Stimulated activated CD8-positive, alpha-beta memory T cell treated with anti-CD3 and anti-CD28 coated beads, Interleukin-2, amount 100 ng/mL, for 48 hours (primary cell): Measurements from ENCODE around the gene KCNN3.

ENCODE experiments used
- DNase-seq, 2 donors: peaks; one replicate each; pipeline ENCODE4 v3.0.0-alpha.2; 2020; ENCODE audit warnings: low read depth in 2 of 2

The KCNN3 gene

DNA sequence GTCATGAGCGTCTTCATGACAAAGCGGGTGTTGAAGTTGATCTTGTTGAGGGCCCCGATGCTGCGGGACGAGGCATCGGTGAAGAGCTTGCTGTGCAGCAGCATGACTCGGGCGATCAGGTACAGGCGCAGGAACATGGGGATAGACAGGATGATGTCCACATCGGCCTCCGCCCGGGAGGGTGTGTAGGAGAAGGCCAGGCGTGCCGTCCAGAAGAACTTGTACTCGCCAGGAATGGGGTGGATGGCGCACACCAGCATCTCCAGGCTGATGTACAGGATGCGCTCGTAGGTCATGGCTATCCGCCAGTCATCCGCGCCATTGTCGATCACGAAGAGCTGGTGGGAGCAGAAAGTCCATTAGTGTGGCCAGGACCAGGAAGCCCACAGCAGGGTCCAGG, 98.0 kb downstream of the KCNN3 start:
- DNase-seq: no peak

GRCh38 chr1:154770897-154771594, 99.0 kb downstream of the KCNN3 start:
- DNase-seq: no peak

GRCh38 chr1:154769193-154769895, 100.7 kb downstream of the KCNN3 start:
- no peak for DNase-seq

GRCh38 chr1:154768456-154769125, 101.5 kb downstream of the KCNN3 start:
- no peak for DNase-seq

DNA sequence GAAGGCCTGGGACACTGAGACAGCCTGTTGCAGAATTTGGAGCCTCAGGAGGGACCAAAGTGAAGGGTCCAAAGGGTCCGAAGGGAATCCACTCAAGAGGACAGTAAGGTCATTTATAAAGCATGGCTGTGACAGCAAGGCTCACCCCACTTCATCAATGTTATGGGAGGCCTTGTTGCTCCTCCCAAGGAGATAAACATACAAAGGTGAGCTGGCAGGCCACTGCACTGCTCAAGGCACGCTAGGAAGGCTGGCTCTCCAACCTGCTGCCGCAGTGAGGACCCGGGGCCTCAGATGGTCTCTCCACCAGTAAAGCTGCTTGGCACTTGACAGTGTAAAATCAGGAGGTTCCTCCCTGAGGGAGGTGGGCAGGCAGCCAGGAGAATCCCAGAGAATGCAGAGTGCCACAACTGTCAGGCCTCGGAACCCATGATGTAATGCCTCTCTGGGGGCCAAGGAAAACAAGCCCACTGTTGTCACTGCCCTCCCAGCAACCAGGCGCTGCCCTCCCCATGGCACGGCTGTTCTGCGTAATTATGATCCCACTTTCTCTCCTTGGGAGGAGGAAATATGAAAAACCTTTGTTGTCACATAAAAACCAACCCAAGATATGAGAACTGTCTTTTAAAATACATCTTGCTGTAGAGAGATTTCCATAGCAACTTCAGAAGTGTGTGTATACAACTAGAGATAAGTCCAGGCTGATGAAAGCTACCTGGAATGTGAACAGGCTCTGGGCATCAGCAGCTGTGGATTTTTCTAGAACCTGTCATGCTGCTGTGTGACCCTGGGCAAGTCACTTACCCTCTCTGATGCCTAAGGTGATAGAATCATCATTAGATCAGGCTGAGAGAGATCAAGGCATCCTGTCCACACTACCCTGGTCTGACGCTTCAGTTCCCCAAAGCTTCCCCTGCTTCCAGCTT, 102.5 kb downstream of the KCNN3 start:
- DNase-seq: no peak

GRCh38 chr1:154765970-154766369, 104.1 kb downstream of the KCNN3 start:
- DNase-seq: no peak

GRCh38 chr1:154764773-154765172, 105.3 kb downstream of the KCNN3 start:
- DNase-seq: no peak

- no peak for DNase-seq
These were observed 105.9 kb downstream of the KCNN3 start for GRCh38 chr1:154764181-154764580.

- DNase-seq: peak; percentile 75 to 76
These were observed 109.6 kb downstream of the KCNN3 start for GRCh38 chr1:154760469-154760933.

- DNase-seq: no peak
These were observed 110.3 kb downstream of the KCNN3 start for GRCh38 chr1:154759793-154760192.

DNA sequence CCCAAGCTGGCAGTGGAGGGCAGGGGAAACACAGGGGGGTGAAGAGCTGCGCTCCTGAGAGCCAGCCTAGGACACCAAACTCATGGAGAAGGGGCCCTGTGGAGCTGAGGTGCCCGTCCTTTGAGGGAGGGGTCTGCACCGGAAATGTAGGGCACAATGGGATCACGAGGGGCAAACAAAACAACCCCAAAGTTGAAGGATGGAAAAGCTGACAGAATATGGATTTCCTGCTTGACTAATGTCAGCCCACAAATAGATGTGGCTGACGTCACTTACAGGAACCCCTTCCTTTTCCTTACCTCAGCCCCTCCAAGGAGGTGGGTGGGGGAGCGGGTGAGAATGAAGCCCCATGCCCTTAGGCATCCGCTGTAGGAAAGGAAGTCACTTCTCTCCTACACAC, 110.9 kb downstream of the KCNN3 start:
- peak; percentile 51 to 56 for DNase-seq

DNA sequence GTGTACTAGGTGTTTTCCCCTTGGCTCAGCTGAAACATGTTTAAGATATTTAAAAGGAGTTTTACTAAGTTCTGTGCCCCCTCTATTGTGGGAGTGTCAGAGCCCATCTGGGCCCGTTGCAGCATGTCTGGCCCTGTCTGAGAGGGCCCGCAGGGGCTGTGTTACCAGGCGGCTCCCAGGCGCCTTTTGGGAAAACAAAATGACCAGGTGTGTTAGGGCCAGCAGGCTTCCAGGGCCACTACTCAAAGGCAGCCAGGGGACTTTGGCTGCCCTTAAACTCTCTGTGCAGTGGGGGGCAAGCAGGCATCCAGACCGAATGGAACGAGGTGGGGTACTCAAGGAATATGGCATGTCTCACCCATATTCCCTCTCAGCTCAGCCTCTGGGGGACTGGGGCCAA, 111.7 kb downstream of the KCNN3 start:
- DNase-seq: no peak

DNA sequence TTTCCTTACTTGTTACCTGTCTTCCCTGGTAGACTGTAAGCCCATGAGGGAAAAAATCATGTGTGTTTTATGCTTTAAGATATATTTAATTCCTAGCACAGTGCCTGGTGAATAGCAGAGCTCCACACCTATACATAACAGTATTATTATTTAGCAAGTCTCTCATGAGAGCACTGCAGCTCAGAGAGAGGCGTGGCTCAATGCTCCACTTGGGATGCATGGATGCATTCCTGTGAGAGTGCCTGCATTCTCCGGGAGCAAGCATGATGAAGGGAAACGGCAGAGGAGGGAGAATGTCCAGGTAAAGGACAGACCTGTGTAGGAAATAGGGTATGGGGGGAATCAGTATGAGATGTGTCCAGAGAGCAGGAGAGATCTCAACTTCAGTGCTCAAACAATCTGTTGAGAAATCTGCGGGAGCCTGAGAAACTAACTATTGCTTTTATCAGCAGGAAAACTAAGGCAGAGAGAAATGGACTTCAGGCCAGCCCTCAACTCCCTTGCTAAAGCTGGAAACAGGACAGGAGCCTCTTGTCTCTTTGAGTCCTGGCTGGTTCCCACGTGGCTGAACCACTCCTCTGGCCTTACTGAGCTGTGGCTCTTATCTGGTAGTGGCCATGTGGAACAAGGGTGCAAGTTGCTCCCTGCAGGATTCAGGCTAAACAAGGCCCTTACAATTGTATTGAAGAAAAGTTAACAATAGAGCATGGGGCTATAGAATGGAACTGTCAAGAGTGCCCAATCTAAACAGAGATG, 113.1 kb downstream of the KCNN3 start:
- no peak for DNase-seq

DNA sequence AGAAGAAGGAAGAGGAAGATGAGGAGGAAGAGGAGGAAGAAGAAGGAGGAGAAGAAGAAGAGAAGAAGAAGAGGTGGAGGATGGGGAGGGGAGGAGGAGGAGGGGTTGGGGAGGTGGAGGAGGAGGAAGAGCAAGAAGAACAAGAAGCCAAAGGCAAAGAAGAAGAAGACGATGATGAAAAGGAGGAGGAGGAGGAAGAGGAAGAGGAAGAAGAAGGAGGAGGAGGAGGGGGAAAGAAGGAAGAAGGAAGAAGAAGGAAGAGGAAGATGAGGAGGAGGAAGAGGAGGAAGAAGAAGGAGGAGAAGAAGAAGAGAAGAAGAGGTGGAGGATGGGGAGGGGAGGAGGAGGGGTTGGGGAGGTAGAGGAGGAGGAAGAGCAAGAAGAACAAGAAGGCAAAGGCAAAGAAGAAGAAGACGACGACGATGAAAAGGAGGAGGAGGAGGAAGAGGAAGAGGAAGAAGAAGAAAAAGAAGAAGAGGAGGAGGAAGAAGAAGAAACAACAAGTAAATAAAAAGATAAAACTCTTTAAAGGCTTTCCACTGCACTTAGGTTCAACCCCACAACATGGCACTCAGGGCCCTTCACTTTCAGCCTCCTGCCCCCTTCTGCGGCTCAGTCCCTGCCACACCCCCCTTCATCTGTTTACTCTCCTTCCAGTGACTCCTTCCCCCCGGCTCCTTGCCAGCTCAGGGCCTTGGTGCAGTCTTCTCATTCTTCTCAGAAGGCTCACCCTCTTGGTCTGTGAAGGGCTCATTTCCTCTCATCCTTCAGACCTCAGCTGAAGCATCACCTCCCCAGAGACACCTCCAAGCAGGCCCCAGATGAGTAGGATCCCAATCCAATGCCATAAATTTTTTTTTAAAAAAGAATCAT, 114.0 kb downstream of the KCNN3 start:
- no peak for DNase-seq

DNA sequence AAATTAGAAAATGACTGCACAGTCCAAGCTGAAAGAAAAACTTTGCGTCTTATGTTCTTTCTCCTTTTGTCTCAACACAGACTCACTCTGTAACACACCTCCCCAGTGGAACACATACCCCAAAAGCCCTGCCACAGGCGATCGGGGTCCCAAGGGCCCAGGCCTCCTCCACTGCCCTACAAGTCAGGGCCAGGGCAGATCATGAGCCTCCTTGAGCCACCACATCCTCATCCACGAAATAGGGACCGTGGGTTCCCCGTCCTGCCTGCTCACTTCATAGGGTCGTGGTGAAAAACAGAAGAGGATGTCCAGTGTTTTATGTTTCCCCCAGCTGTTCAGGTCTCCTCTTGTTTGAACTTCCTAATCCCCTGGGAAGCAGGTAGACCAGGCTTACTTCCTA, 116.7 kb downstream of the KCNN3 start:
- DNase-seq: no peak

GRCh38 chr1:154752273-154753030, 117.6 kb downstream of the KCNN3 start:
- no peak for DNase-seq

GRCh38 chr1:154751690-154752089, 118.4 kb downstream of the KCNN3 start:
- no peak for DNase-seq

GRCh38 chr1:154750681-154751665, 119.1 kb downstream of the KCNN3 start:
- no peak for DNase-seq
